Right lobe of liver (tissue), 6 donors: ENCODE results near the gene DTX1. TPM values are rescaled to one million over a fixed set of nuclear protein-coding genes. Genes with fewer than 3 reads are reported as not detected.
A peak's percentile ranks its signal among the peaks of the same experiment; 100 is the strongest.

Source experiments
- ATAC-seq, 4 donors: fragments of 200-7000 bp; cut with Tn5 transposase; one replicate each; pipeline ENCODE4 v1.9.1; 2020; ENCODE audit warnings: mild to moderate bottlenecking in 4 of 4, moderate library complexity in 4 of 4
- DNase-seq, 3 donors: peaks; one replicate each; pipeline ENCODE4 v3.0.0-alpha.2; 2020
- H3K27ac ChIP-seq, 3 donors: fragments of 200-600 bp; one replicate each; pipeline ENCODE4 v1.8.0; 2022
- H3K27me3 ChIP-seq, 2 donors: fragments of 200-600 bp; one replicate each; pipeline ENCODE4 v1.8.0; 2022
- H3K36me3 ChIP-seq, 4 donors: fragments of 200-600 bp; sonication (generic) in 1 of 4; one replicate each; pipeline versions ENCODE4 v1.5.1 to v1.8.0; 2017 to 2022; ENCODE audit warnings: control low read depth in 1 of 4
- H3K4me1 ChIP-seq, 4 donors: fragments of 200-600 bp; sonication (generic) in 1 of 4; one replicate each; pipeline versions ENCODE4 v1.5.1 to v1.8.0; 2017 to 2022; ENCODE audit warnings: control low read depth in 1 of 4
- H3K4me3 ChIP-seq, 3 donors: fragments of 200-600 bp; one replicate each; pipeline ENCODE4 v1.8.0; 2022
- H3K9me3 ChIP-seq, 4 donors: fragments of 200-600 bp; sonication (generic) in 1 of 4; one replicate each; pipeline versions ENCODE4 v1.5.1 to v1.8.0; 2017 to 2022; ENCODE audit warnings: control low read depth in 1 of 4
- POLR2A ChIP-seq: fragments of 450-650 bp; IDR thresholded peaks from one replicate; pipeline ENCODE4 v1.6.1; 2017; ENCODE audit warnings: antibody characterized with exemption, mild to moderate bottlenecking
- WGBS: methylation state at CpG from one replicate; pipeline ENCODE4 v1.1.6; 2018; ENCODE audit warnings: low coverage, low lambda C conversion rate; ENCODE audit not compliant: insufficient coverage; ENCODE audit errors: missing lambda C conversion rate; 5-methylcytosine and 5-hydroxymethylcytosine counted together
- intact Hi-C, 2 donors: fragments of 100-400 bp; cut with DNase I; formaldehyde crosslinking; loops; one replicate each; pipeline versions ENCODE4 v1.11.2 to v1.14.1; 2022
- total RNA-seq, 6 experiments: library from RNA; depleted of rRNA in 2 of 6; stranded (reverse); fragments of >200 nt in 2 of 6; fragmentation: NEBNext Ultra II Directional in 3 of 6; extraction: Animal tissue kit (Norgen Biotek cat#: 25700) in 3 of 6; gene quantifications; one replicate each; pipeline versions ENCODE4 v1.1.0 to v1.2.4, GENCODE V29; 2016 to 2023
- TF ChIP-seq, protein P1 (sequence below), 4 donors: fragments of 200-600 bp in 3 of 4; fragments of 450-650 bp in 1 of 4; IDR thresholded peaks; one replicate each; pipeline versions ENCODE4 v1.5.1 to v1.8.0; 2016 to 2022; ENCODE audit warnings: antibody characterized with exemption in 4 of 4, mild to moderate bottlenecking in 2 of 4
- donor health status: DM: no; HTN: yes; CAD: no.
- donor health status: DM: no; HTN: no; CAD: no.
- donor health status: DM: no; HTN: no; CAD: no.
- donor health status: DM: no; HTN: yes; CAD: no.
- donor health status: DM: no; HTN: yes; CAD: no.

The DTX1 gene
- total RNA-seq, 6 experiments from 2014 or later: 1.4 to 51.2 (median 20.0) TPM

- WGBS: no CpG with 5 or more reads among the region's 4 CpGs
- H3K36me3 ChIP-seq: no peaks in the 10 kb centered on the region
- H3K9me3 ChIP-seq: no peaks in the 10 kb centered on the region
- no peak for ATAC-seq
- no peak for DNase-seq
- H3K4me3 ChIP-seq: no peak overlapping the region
- no peaks in the 10 kb centered on the region for H3K27me3 ChIP-seq
- no peak overlapping the region for H3K27ac ChIP-seq
- no peaks in the 10 kb centered on the region for H3K4me1 ChIP-seq
- intact Hi-C loops: no loop called here
- no peak for TF ChIP-seq POLR2A
- TF ChIP-seq, protein P1, sequence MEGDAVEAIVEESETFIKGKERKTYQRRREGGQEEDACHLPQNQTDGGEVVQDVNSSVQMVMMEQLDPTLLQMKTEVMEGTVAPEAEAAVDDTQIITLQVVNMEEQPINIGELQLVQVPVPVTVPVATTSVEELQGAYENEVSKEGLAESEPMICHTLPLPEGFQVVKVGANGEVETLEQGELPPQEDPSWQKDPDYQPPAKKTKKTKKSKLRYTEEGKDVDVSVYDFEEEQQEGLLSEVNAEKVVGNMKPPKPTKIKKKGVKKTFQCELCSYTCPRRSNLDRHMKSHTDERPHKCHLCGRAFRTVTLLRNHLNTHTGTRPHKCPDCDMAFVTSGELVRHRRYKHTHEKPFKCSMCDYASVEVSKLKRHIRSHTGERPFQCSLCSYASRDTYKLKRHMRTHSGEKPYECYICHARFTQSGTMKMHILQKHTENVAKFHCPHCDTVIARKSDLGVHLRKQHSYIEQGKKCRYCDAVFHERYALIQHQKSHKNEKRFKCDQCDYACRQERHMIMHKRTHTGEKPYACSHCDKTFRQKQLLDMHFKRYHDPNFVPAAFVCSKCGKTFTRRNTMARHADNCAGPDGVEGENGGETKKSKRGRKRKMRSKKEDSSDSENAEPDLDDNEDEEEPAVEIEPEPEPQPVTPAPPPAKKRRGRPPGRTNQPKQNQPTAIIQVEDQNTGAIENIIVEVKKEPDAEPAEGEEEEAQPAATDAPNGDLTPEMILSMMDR (IDR thresholded peaks at IDR 0.05): no peak
Measured at GRCh38 chr12:113081873-113082272, 25.3 kb downstream of the DTX1 start.

DNA sequence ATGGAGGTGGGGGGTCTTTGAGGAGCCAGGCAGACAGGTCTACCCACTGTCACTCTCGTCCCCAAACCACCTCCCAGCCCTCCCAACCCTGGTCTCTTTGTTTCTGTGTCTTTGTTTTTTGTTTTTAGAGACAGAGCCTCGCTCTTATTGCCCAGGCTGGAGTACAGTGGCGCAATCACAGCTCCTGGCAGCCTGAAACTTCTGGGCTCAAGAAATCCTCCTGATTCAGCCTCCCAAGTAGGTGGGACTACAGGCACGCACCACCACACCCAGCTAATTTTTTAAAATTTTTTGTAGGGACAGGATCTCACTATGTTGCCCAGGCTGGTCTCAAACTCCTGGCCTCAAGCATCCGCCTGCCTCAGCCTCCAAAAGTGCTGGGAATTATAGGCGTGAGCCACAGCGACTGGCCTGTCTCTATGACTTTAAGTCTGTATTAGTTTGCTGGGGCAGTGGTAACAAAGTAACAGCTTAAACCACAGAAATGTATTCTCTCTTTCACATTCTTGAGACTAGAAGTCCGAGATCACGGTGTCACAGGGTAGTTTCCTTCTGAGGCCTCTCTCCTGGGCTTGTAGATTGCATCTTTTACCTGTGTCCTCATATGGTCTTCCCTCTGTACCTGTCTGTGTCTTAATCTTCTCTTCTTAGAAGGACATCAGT, 26.1 kb downstream of the DTX1 start:
- TF ChIP-seq, protein P1 (IDR thresholded peaks at IDR 0.05): no peak
- TF ChIP-seq POLR2A: no peak
- Histone ChIP-seq H3K27ac (no peak overlapping the region), H3K9me3 (no peaks in the 10 kb centered on the region), H3K36me3 (no peaks in the 10 kb centered on the region), H3K27me3 (no peaks in the 10 kb centered on the region), H3K4me3 (no peak overlapping the region), H3K4me1 (no peaks in the 10 kb centered on the region)
- DNase-seq (no peak), ATAC-seq (no peak)
- intact Hi-C loops: no loop called here
- 91% methylated on average over 7 of the region's 9 CpGs for WGBS

- intact Hi-C loops: no loop called here
- DNase-seq (no peak), ATAC-seq (peak in 2 of 4 donors; percentile 19 to 34)
- H3K9me3 ChIP-seq: no peaks in the 10 kb centered on the region
- 40% methylated on average over 2 of the region's 11 CpGs for WGBS
- H3K36me3 ChIP-seq: no peaks in the 10 kb centered on the region
- no peak overlapping the region for H3K4me3 ChIP-seq
- H3K27ac ChIP-seq: no peak overlapping the region
- no peaks in the 10 kb centered on the region for H3K27me3 ChIP-seq
- no peaks in the 10 kb centered on the region for H3K4me1 ChIP-seq
- TF ChIP-seq POLR2A: no peak
- TF ChIP-seq, protein P1 (IDR thresholded peaks at IDR 0.05): no peak
Measured at GRCh38 chr12:113083863-113084435, 27.4 kb downstream of the DTX1 start.

DNA sequence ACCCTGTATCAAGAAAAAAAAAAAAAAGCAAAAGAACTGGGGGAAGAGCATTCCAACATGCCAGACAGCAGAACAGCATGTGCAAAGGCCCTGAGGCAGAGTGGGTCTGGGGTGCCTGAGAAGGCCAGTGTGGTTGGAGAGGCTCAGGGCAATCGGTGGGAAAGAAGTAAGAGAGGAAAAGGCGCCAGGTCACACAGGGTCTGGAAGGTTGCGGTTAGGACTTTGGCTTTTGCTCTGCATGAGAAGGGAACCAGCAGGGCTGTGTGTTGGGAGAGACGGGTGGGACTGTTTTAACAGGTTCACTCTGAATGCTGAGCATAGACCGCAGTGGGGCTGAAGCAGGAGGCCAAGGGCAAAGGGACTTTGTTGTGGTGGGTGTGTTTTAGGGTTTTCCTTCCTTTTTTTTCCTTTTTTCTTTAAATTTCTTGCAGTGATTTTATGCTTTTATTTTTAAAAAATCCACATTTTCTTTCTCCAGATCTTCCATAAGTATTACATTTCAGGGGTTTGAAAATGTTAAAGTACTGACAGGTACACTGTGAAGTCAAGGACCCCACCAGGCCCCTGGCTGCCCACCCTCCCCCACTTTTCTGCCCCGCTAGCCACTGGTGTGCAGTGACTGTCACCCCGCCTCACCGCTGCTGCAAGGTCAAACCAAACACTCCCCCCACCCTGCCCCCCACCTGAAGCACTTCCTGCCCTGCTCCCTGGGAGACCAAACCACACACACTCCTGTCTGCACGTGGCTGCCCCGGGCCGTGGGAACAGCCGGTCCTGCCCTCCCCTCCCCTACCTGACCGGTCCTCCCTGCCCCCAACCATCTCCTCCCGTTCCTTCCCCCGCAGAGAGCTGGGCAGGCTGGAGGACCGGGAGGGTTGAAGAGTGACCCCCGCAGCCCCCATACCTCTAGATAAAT, 30.0 kb downstream of the DTX1 start:
- H3K36me3 ChIP-seq: no peaks in the 10 kb centered on the region
- peak; percentile 22 to 45 (median 30) for ATAC-seq
- H3K4me1 ChIP-seq: no peaks in the 10 kb centered on the region
- H3K4me3 ChIP-seq: no peak overlapping the region
- no peak for DNase-seq
- no peaks in the 10 kb centered on the region for H3K9me3 ChIP-seq
- WGBS: 20% methylated on average over 16 of the region's 17 CpGs
- TF ChIP-seq, protein P1 (IDR thresholded peaks at IDR 0.05): no peak
- TF ChIP-seq POLR2A: no peak
- no peak overlapping the region for H3K27ac ChIP-seq
- H3K27me3 ChIP-seq: no peaks in the 10 kb centered on the region
- intact Hi-C loops: no loop called here
